Stimulated activated naive CD8-positive, alpha-beta T cell treated with anti-CD3 and anti-CD28 coated beads, Interleukin-15, Interleukin-2, amounts not matched to agents 100 ng/mL and 50 ng/mL, for 24 hours (primary cell): ENCODE measurements around the gene MYO5C.

ENCODE experiments used
- H3K27ac Mint-ChIP-seq: one replicate; pipeline ENCODE4 v1.8.0; 2021; ENCODE audit warnings: mild to moderate bottlenecking, mixed read lengths
- H3K27me3 Mint-ChIP-seq: one replicate; pipeline ENCODE4 v1.8.0; 2021; ENCODE audit warnings: mixed read lengths
- H3K36me3 Mint-ChIP-seq: one replicate; pipeline ENCODE4 v1.8.0; 2021; ENCODE audit warnings: low read depth, mixed read lengths
- H3K4me1 Mint-ChIP-seq: one replicate; pipeline ENCODE4 v1.8.0; 2021; ENCODE audit warnings: low read depth, mixed read lengths
- H3K4me3 Mint-ChIP-seq: one replicate; pipeline ENCODE4 v1.8.0; 2021; ENCODE audit warnings: mild to moderate bottlenecking, mixed read lengths
- H3K9me3 Mint-ChIP-seq: one replicate; pipeline ENCODE4 v1.8.0; 2021; ENCODE audit warnings: mixed read lengths

The MYO5C gene

DNA sequence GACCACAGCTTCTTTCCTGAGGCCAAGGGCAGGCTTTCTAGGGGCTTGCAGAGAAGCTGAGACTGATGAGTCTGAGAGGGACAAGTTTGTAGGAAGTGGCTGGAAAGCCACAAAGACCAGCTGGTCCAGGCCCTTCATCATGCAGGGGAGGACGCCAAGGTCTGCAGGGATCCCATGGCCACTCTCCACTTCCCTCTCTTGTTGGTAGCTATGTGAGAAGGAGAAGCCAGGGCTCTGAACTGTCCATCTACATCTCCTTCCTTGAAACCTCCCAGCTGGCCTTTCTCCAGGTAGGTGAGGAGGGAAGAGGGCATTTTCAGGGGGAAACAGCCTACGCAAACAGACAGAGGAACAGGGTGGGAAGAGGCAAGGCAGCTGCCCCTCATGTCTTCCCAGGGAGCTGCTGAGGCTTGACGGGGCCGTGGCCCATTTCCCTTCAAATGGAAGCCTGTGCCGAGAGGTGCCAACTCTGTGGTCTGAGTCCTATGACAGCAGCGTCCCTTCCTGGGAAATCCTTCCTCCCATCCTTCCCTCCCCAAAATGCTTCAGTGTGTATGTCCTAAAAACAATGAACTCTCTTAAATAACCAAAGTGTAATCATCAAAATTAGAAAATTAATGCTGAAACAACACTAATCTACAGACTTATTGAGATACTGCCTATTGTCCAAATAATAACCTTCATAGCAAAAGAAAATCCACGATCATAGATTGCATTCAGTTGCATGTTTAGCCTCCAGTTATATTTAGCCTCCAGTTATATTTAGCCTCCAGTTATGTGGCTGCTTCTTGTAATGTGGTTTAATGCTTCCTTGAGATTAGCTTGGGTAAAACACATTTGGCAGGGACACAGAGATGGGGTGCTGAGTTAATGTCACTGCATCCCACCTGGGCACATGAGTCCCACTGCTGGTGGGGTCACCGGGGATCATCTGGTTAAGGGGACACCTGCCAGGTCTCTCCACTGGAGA is 140.4 kb downstream of the MYO5C start:
- H3K27ac Mint-ChIP-seq: no peak overlapping the region
- H3K27me3 Mint-ChIP-seq: no peaks in the 10 kb centered on the region
- H3K36me3 Mint-ChIP-seq: peaks cover 7% of the 10 kb centered on the region
- no peaks in the 10 kb centered on the region for H3K4me1 Mint-ChIP-seq
- no peaks in the 10 kb centered on the region for H3K9me3 Mint-ChIP-seq
- H3K4me3 Mint-ChIP-seq: no peak overlapping the region

DNA sequence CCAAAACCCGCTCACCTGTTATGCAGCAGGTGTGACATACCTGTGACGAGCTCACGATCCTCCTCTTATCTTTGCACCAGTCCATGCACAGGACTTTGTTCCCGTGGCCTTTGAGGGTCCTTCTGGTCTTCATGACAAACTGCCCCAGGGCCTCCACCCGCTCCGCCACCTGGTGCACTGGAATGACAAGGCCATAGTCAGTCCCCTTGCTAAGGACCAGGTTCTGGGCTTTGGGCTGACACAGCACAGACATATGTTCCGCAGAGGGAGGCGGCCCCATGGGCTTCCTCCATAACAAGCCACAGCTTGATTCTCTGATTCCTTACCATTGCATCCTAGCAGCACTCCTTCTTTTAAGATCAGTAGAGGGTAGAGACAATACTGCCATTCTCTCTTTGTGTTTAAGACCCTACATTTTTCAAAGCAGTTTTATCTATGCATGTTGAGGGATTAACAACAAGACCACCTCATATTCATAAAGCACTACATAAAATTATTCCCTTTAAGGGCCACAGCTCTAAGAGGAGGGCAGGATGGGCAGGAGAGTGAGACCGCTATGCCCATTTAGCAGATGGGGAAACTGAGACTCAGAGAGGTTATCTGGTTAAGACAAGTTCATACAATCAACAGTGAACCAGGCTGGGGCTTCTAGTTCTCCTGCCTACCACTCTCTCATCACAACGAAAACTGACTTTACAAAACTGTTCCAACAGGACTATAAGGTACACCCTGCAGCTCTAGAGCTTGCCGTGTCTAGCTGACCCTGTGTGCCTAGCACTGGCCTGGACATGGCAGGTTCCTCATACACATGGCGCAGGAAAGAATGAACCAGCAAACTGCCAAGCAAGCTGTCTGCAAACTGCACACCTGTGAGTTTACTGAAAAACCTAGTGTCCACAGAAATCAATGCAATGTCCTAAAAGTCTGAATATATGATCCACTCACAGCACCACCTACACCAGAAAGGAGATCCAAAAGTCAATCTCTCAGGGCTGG is 141.4 kb downstream of the MYO5C start:
- H3K27me3 Mint-ChIP-seq: no peaks in the 10 kb centered on the region
- no peaks in the 10 kb centered on the region for H3K9me3 Mint-ChIP-seq
- H3K4me1 Mint-ChIP-seq: no peaks in the 10 kb centered on the region
- no peak overlapping the region for H3K4me3 Mint-ChIP-seq
- peaks cover 15% of the 10 kb centered on the region for H3K36me3 Mint-ChIP-seq
- H3K27ac Mint-ChIP-seq: no peak overlapping the region

DNA sequence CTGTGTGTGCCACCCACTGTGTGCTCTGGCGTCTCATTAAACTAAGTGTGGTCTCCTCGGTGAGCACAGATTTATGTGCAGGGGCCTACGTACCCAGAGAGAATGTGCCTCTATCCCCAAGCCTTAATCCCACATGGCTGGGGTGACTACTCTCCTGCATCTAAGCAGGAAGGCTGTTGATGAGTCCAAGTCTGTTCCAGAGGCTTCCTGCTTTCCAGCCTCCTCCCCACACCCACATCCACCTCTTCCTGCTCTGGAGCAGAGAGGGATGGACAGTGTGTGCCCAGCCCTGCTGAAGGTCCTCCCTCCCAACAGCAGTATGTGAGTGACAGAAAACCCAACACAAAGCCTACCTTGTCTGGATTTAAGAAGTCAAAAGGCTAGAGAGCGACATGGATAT is 144.3 kb downstream of the MYO5C start:
- H3K4me3 Mint-ChIP-seq: no peak overlapping the region
- H3K36me3 Mint-ChIP-seq: peaks cover 21% of the 10 kb centered on the region
- no peaks in the 10 kb centered on the region for H3K27me3 Mint-ChIP-seq
- no peak overlapping the region for H3K27ac Mint-ChIP-seq
- H3K9me3 Mint-ChIP-seq: no peaks in the 10 kb centered on the region
- H3K4me1 Mint-ChIP-seq: no peaks in the 10 kb centered on the region

DNA sequence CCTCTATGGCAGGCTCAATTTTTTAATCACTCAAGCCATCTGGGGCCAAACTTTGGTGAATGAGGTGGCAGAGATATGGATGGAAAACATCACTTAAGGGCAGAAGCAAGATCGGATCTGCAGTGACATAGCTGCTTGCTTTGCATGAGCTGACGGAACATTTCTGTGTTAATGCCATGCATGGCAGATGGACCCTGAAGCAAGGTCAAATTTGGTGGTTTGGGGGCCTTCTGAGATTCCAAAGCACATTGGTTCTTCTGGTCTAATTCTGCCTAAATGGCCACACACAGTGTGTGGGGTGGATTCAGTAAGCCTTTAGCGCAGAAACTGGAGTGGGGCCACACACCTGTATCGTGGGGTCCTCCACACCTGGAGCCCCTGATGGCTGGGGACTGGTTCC is 144.7 kb downstream of the MYO5C start:
- no peaks in the 10 kb centered on the region for H3K27me3 Mint-ChIP-seq
- H3K4me3 Mint-ChIP-seq: no peak overlapping the region
- no peaks in the 10 kb centered on the region for H3K4me1 Mint-ChIP-seq
- H3K36me3 Mint-ChIP-seq: peaks cover 20% of the 10 kb centered on the region
- no peak overlapping the region for H3K27ac Mint-ChIP-seq
- H3K9me3 Mint-ChIP-seq: no peaks in the 10 kb centered on the region

DNA sequence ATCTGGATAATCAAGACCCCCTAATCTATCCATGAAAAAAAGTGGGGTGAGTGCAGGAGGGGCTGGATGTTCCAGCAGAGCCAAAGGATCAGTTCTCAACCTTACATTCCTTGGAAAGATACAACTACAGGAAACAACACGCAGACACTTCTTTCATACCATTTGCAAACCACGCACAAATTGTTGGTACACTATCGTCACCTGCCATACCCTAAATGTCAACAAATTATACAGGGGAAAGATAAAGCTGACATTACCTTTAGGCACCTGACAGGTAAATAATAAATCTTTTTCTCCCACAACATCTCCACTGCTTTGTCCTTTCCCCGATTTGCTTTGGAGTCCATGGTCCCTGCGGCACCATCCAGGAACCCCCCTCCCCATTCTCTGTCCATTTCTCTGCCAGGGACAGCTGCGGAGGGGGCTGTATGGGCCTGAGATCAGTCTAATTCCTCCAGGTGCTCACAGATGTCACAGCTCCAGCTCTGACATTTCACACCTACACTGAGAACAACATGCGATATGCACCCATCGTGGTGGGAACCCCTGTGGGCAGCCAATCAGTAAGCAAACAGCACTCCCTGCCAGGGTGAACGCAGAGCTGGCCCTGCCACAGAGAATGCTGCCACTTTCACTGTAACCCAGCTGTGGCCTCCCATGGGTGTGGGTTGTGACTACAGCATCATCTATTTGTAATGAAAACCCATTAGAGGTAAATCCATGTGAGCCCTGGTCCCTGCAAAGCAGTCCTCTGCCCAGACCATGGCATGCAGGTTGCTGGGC is 145.4 kb downstream of the MYO5C start:
- Mint-ChIP-seq H3K9me3 (no peaks in the 10 kb centered on the region), H3K4me1 (no peaks in the 10 kb centered on the region), H3K36me3 (peaks cover 23% of the 10 kb centered on the region), H3K27ac (no peak overlapping the region), H3K27me3 (no peaks in the 10 kb centered on the region), H3K4me3 (no peak overlapping the region)

DNA sequence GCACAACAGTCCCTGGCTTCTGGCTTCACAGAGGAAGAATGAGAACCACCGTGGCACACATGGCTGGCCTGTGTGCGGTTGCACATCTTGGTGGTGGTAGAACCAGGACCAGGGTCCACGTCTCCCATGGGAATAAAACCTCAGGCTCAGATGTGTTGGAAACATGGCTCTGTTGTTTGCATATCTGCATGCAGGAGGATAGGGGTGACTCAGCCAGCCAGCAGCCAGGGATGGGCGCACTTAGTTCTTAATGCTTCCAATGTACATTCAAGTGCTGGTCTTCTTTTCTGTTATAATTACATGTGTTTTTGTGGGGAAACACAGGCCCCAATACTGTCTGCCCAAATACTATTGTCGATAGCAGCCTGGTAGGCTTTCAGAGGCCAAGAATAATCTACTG is 147.2 kb downstream of the MYO5C start:
- peaks cover 30% of the 10 kb centered on the region for H3K36me3 Mint-ChIP-seq
- H3K4me3 Mint-ChIP-seq: no peak overlapping the region
- H3K27ac Mint-ChIP-seq: no peak overlapping the region
- no peaks in the 10 kb centered on the region for H3K27me3 Mint-ChIP-seq
- H3K9me3 Mint-ChIP-seq: no peaks in the 10 kb centered on the region
- no peaks in the 10 kb centered on the region for H3K4me1 Mint-ChIP-seq

DNA sequence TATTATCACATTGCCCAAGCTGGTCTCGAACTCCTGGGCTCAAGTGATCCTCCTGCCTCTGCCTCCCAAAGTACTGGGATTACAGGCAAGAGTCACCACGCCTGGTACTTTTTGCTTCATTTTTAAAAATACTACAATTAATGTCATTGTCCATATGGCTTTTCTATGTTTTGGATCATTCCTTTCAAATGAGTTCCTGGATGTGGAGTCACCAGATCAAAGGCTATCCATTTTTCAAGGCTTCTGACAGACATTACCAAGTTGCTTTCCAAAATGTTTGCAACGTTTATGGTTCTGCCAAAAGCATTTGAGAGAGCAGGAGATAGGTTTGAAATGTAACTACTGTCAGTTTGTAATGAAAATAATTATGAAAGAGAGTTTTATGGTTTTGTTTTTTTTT is 148.8 kb downstream of the MYO5C start:
- Mint-ChIP-seq H3K4me3 (no peak overlapping the region), H3K36me3 (peaks cover 30% of the 10 kb centered on the region), H3K4me1 (no peaks in the 10 kb centered on the region), H3K9me3 (no peaks in the 10 kb centered on the region), H3K27me3 (no peaks in the 10 kb centered on the region), H3K27ac (no peak overlapping the region)

DNA sequence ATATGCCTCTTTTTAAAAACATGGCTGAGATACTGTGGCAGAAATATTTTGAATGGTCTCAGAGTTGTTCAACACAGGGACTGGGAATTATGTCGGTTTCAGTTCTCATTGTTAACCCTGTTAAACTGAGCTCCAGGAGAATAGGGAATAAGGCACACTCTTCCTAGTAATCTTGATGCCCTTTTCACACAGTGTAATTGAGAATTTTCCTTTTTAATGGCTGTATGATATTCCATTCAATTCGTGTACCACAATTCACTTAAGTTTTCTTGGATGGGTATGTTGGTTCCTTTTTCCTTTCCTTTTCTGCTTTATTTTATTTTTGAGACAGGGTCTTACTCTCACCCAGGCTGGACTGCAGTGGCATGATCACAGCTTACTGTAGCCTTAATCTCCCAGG is 149.3 kb downstream of the MYO5C start:
- Mint-ChIP-seq H3K27me3 (no peaks in the 10 kb centered on the region), H3K9me3 (no peaks in the 10 kb centered on the region), H3K4me3 (no peak overlapping the region), H3K36me3 (peaks cover 30% of the 10 kb centered on the region), H3K27ac (no peak overlapping the region), H3K4me1 (no peaks in the 10 kb centered on the region)

DNA sequence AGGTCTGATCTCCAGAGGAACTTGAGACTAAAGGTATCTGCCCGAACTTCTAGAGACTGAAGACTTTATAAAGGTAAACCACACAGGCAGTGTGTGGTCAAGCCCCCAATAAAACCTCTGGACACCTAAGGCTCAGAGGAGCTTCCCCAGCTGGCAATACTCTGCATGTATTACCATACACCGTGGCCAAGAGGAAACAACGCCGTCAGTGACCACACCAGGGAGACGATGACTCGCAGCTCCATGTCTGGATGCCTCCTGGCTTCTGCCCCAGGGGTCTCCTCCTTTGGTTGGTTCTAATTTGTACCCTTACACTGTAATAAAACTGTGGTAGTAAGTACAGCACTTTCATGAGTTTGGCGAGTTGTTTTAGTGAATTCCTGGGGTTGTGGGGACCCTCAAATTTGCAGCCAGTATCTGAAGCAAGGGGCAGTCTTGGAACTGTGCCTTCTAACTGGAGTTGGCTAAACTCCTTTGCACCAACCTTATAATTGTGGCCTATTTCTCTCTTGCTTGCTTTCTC is 150.9 kb downstream of the MYO5C start:
- H3K9me3 Mint-ChIP-seq: no peaks in the 10 kb centered on the region
- no peak overlapping the region for H3K4me3 Mint-ChIP-seq
- H3K27ac Mint-ChIP-seq: no peak overlapping the region
- peaks cover 31% of the 10 kb centered on the region for H3K36me3 Mint-ChIP-seq
- H3K4me1 Mint-ChIP-seq: no peaks in the 10 kb centered on the region
- no peaks in the 10 kb centered on the region for H3K27me3 Mint-ChIP-seq

DNA sequence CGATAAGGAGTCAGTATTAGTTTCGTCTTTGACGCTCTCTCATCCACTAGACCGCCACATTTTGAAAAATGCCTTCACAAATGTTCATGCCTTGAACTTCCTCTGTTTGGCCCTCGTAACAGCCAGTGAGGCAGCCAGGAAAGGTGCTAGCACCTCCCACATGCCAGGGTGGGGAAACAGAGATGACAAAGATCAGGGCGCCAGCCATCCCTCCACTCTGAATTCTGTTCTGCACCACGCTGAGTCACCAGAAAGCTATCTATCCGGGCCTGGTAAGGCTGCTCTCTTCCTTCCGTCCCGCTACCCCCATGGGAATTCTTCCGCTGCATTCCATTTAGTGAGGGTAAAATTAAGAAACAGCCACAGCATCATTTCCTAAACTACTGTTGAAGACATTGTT is 151.7 kb downstream of the MYO5C start:
- Mint-ChIP-seq H3K9me3 (no peaks in the 10 kb centered on the region), H3K4me3 (no peak overlapping the region), H3K4me1 (no peaks in the 10 kb centered on the region), H3K36me3 (peaks cover 28% of the 10 kb centered on the region), H3K27me3 (no peaks in the 10 kb centered on the region), H3K27ac (no peak overlapping the region)
